ENCODE data around the gene NFYC.
A peak's percentile ranks its signal among the peaks of the same experiment; 100 is the strongest.
"Not testable (repeated sequence)": the region's sequence is repeated elsewhere in the genome, so short reads cannot be mapped to it uniquely, and the experiment has no call there.

Gene NFYC

DNA sequence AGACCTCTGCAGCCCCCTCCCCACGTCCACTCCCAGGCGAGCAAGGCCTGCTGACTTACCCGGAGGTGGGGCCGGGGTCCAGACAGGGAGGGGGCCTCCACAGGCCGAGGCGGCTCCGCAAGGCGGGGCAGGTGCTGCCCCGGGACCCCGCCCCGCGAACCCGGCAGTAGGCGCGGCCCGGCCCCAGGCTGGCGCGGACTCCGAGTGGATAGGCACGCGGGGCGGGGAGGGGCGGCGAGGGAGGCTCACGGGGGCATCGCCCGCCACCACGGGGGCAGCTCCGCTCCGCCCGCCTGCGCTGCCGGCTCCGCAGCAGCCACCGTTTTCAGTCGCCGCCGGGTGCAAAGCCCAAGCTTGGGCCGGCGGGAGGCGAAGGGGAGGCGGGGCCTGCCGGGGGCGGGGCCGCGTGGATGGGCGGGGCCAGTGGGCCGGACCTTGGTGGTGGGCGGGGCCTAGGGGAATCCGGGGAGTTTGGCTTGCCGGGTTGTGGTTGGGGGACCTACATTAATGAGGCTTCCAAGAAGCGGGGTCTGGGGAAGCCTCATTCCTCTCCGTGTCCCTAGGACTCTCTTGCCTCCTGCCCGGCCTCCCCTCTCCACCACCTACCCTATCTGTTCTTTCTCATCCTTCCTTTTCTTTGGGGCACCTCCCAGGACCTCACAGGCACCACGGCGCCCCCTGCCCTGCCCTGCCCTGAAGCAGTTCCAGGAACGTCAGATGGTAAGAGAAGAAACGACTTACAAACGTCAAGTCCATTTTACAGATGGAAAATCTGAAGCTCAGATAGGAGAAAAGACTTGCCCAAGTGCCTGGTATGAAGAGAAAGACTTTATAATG is 26.0 kb upstream of the NFYC start, which contains the start of gene RIMS3:
Gene RIMS3, minus strand, starts transcription at position 348 of the 837 bp plus-strand sequence. CDS start 23,757 bp downstream, outside the sequence.
- DNase-seq: no peak

DNA sequence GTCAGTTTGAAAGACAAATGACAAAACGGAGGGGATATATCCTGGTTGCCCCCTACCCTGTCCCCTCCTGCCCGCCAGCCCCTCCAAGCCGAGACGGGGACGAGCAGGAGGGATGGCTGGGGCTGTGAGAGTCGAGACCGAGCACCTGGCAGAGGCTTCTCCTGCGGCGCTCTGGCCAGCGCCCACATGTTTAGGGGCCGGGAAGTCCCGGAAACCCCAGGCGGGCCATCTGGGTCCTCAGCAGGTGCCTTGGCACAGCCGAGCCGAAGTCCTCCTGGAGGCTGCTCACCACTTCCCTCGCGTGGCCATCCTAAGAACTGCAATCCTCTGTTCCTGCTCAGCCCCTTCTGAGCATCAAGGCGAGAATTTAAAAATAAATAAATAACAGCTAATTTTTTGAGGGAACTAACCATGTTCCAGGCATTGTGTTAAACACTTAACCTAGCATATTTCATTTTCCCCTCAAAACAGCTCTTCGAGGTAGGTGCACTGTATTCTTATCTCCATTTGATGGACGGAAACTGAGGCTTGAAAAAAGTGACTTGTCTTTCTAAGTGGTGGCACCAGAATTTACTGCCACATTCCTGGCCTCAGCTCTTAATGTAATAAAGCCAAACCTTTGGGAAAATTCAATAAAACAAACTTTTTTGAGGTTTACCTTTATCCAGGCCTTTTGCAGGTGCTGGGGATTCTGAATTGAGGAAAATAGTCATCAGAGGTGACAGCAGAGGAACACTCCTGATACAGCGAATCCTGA is 22.6 kb upstream of the NFYC start:
- DNase-seq: peak; percentile 75

DNA sequence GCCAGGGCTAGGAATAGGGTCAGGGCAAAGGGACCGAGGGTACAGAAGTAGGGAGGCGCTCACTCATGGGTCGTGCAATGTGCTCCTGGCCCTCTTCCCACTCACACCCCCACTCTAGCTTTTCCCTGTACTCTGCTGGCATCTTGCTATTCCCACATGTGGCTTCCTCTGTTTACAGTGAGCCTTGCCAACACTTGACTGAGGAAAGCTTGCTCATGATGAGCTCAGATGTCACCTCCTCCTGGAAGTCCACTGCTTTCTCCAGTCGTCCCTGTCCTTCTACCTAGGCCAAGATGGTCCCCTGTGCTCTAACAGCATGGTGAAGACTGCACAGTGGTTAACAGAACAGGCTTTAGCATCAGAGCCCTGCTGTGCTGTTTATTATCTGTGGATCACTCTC is 18.1 kb upstream of the NFYC start:
- no peak for DNase-seq

DNA sequence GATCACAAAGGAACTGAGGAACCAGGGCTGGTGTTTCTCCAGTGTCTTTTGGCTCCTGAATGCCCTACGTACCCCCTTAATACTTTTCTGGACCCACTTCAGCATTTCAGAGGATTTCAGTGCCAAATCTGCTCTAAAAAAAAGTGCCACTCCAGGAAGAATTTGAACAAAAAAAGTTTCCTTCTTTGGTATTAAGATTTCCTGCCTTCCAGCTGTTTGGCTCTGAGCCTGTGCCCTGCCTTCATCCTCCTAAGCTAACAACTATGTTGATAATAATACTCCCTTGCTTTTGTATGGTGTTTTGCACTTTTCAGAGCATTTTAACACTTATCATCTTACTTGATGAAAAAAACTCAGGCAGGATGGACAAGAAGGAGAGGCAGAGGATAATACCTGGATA is 15.0 kb upstream of the NFYC start:
- no peak for DNase-seq

DNA sequence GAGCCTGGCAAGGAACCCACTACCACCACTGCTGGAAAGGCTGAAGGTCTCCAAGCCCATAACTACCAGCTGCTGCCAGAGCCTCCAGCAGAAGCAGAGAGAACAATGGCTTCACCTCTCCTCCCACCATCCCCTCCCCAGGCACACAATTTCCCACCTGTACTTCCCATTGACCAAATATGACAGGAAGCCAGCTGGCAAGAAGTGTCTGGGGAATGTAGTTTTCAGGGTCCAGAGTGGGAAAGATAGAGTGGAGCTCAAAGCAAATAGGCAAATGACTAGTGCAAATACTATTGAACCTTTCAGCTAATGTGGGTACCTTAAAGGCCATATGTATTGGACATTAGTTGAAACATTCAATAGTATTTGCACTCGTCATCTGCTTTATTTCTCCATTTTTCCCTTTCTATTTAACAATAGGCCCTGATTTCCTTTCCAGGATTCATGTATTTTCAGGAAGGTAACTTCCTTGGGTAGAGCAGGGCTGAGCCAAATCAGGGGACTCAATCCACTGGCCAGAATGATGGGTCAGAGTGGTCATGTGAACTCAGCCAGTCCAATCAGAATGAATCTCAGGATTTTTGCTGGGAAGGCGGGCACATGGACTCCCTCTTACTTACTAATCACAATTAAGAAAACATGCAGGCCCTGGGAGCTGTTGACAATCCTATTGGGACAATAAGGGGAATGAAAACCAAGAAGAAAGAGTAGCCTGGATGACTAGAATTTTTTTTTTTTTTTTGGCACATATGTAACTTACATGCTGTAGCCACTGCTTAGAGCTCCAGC is 12.1 kb upstream of the NFYC start:
- no peak for DNase-seq

DNA sequence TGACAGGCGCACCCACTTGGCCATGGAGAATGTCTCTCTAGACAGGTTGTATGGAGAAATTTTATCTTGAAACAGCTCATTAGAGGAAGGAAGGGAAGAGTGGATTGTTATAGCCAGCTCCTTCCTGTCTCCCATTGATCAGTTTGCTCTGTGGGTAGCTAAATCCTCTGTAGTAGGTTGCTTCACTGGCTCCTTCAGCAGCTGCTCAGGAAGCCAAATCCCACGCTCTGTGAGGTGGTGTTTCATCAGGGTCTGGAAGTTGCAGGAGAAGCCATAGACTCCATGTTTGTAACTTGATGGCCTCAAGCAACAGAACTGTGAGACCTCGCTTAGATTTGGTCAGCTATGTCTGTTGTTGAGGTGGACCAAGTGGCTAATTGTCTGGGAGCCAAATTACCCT is 6.8 kb upstream of the NFYC start:
- no peak for DNase-seq

DNA sequence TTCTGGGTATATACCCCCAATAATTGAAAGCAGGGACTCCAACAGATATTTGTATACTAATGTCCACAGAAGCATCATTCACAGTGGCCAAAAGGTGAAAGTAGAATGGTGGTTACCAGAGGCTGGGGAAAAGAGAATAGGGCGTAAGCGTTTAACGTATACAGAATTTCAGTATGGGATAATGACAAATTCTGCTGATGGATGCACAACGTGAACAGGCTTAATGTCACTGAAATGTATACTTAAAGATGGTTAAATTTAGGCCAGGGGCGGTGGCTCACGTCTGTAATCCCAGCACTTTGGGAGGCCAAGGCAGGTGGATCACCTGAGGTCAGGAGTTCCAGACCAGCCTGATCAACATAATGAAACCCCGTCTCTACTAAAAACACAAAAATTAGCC is 4.4 kb upstream of the NFYC start:
- no peak for DNase-seq

DNA sequence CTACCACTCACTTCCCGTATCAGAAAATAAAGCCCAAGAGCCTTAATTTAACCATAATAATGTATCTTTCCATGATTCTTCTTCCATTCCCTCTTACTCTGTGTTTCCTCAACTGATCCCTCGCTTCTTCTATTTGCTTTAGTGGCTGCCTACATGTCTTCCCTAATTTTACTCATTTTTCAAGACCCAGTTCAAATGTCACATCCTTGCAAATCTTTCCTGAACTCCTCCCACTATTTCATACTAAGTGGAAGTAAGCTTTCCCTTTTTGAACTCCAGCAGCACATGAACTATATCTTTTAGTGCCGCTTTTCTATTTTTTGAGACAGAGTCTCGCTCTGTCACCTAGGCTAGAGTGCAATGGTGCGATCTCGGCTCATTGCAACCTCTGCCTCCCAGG is 3.8 kb upstream of the NFYC start:
- DNase-seq: no peak

DNA sequence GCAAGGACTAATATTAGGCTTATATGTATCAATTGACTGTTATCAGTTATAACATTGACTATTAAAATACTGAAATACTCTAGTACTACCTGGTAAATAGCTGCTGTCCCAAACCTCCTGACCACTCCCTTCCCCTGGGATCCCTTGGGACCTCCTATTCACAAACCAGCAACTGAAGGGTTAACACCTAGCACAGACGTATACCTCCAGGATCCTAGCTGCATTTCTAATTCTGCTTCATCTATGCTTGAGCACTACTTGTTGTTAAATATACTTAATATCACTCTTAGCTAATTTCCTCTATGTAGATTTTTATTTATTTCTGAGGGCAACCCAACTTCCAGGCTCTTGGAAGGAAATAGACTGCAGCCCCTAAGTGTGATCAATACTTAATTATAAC is 1.8 kb upstream of the NFYC start:
- DNase-seq: no peak

DNA sequence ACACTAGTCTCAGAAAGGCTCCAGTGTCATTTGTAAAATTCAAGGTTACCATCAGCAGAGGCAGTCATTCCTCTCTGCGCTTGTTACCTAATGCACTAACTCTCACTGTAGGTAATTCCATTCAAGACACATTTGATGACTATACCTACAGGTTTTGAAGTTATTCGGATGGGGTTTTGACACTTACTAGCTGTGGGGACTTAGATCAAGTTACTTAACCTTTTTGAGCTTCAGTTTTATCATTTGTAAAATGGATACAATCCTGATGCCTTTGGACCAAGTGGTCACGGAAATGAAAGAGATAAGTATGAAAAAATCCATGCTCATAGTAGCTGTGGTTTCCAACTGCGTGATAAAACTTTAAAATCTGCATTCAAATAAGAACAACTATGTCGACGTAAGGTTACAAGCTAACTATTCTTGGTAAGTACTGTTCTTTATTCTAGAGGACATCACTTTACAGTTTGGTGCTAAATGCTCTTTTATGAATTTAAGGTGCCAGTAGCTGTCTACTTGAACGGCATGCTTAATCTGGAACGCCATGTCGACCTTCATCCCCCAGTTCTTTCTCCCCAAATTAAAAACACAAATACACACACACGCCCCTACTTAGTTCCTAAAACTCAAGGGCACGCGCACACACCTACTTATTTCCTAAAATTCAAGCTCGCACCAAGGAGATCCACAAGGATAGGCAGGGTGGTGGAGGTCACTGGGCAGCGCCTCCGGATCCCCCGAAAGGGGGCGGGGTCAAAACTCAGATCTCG is 550 bp upstream of the NFYC start:
- DNase-seq: no peak

DNA sequence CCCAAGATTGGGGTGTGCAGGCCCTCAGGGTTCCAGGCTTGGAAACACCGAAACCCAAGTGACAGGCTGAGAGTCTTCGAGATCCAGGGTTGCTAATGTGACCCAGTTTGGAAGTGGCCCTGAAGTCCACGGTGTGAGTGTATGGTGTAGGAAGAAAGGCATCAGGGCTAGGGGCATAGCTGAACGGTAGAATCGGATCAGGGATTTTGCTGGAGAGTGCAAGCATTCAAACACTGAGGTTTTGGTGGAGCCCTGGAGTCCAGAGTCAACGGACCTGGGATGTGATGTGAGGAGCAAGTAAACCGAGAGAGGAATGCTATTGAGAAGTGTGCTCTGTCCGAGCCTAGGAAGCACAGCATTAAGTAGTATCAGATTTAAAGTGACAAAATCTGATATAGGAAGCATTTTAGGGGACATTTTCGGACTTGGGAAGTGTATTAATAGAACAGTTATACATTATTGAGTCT is 958 bp downstream of the NFYC start:
- DNase-seq: no peak

DNA sequence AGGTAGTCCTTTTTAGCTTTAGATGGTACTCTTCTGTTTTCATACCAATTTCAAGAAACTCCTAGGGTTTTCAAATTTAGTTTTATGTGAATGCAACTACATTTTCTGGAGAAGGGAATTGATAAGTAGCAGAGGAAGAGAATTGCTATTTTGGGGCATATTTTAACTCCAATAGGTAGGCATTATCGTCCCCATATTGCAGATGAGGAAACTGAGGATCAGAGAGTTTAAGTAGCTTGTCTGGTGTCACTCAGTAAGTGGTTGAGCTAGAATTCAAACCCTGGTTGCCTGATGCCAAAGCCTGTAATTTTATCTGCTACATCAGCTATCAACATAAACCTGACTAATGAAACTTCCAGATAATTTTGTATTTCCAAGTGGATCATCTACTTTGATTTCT is 1.9 kb downstream of the NFYC start:
- DNase-seq: no peak

DNA sequence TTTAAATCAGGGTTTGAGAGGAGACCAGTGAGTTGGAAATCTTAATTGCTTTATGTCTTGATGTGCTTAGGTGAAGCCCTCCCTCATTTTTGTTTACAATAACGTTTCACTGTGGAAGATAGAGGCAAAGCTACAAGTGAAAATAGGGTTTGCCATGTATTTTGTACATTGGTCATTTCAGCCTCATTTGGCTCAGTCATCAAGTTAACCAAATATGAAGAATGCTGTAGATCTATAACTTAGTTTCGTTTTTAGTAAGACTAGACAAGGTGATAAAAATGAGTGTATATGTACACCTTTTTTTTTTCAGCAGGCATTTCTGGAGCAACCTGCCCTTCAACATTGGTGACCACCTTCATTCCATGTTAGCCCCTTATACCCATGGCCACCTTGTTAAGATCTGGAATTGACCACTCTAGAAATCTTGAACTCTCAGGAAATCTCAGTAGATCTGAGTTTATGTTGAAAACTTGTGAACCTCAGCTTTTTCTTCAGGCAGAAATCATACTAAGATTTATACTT is 2.9 kb downstream of the NFYC start:
- no peak for DNase-seq

DNA sequence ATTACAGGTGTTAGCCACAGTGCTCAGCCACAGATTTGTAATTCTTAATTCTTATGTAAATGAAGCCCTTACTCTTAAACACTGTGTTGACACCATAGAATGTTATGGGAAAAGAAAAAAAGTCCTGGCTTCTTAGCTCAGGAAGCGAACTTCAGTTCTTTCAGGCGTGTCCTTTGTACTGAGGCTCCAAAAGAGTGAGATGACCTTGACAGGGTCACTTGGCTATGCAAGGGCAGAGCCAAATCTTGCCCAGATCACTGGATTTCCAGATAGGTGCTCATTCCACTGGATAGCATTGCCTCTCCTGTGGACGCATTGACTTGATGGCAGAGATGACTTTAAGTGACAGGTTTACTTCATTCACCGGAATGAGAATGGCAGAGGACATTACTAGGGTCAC is 4.8 kb downstream of the NFYC start:
- no peak for DNase-seq

DNA sequence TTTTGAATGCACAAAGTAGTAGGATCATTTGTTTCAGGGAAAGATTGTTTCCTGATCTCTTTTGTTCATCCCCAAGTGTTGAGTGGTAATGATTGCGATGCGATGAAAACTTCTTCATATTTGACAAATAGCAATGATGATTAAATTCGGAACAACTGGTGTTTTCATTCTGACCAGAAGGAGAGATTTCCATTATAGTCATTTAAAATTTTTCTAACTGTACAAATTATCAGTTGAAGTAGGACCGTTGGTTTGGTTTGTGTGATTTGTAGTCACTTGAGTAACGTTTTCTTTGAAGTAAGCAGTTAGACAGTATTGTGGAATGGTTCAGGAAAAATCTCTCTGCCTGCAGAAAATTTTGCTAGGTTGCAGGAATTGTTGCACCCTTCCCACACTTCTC is 5.9 kb downstream of the NFYC start:
- no peak for DNase-seq

DNA sequence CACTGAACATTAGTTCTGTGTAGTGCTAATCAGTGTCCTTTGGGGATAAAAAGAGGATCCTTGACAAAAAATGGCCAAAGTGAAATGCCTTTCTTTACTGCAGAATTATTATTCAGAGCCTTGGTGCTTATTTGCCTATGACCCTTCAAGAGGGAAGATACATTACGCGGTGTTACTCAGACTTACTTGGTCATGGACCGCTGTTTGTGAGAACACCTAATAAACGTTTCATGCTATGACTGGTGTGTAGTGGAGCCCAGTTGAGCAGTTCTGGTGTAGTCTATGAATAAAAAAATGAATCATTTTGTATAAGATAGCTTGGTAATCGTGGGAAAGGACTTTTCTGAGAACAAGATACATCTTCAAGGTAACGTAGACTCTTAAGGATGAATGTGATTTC is 8.3 kb downstream of the NFYC start:
- no peak for DNase-seq

DNA sequence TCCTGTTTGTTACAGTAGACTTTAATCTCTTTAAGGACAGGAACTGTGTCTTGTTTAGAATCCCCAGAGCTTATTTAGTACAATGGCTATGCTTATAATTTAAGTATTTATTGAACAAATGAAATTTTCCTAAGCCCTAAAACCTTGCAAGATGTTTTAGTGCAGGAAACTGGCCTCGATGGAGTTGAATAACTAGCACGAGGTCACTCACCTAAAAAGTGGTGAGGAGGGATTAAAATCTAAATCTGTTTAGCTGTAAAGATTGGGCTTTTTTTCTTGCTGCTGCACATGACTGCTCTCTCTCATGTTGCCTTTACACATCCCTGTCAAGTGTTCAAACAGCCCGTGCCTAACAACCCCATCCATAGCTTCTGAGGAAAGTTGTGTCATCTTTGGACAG is 10.2 kb downstream of the NFYC start:
- DNase-seq: no peak

DNA sequence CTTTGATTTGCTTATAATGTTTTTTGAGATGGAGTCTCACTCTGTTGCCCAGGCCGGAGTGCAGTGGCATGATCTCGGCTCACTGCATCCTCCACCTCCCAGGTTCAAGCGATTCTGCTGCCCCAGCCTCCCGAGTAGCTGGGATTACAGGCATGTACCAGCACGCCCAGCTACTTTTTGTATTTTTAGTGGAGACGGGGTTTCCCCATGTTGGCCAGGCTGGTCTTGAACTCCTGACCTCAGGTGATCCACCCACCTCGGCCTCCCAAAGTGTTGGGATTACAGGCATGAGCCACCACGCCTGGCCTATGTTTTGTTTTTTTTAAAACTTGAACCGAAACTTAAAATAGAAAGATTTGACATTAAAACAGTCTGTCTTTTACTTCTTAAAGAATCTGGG is 11.3 kb downstream of the NFYC start:
- DNase-seq: not testable (repeated sequence)

DNA sequence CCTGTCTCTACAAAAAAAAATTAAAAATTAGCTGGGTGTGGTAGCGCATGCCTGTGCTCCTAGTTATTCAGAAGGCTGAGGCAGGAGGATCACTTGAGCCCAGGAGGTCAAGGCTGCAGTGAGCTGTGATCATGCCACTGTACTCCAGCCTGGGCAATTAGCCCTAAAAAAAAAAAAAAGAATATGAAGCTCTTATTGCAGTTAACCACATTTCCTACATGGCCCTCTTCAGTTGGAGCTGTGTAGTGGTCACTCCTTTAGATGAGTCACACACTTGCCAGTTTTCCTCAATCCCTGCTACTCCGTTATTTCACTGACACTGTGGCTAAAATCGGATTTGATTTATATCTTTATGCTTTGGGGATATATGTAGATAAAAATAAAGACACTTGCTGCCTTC is 11.8 kb downstream of the NFYC start:
- no peak for DNase-seq

DNA sequence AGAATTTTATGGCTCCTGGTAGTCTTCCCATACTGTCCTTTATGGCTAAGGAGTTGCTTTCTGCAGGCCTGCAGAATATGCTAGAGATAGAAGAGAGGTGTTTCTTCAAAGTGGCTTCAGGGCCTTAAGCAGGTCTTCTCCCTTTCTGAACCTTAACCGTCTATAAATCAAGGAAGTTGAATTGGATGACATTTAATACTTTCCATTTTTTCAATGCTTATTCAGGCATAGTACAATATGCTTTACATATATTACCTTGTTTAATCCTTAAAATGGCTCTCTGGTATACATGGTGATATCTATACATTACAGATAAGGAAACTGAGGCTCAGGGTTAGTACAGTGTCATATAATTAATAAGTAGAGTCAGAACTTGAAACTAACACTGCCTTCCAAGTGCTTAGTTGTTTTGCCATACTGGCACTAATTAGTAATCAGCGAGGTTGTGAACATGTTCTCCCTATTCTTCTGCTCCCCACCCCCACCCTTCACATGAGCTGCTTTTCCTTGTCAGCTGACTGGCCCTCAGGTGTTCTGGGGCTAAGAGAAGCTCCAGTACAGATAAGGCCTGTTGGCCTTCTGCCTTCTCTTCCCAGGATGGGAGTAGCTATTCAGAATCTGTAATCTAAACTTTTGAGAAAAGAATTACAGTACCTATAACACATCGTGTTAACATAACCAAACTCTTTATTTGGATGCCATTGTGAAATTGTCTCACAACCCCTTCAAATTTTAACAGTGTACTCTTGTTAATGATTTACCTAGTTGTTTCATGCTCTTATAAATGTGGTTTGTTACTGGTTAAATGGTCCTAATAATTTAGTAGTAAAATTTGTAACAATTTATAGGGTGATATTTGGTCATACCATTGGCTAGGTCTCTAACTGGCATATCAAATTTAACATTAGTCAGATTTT is 13.6 kb downstream of the NFYC start:
- DNase-seq: no peak

DNA sequence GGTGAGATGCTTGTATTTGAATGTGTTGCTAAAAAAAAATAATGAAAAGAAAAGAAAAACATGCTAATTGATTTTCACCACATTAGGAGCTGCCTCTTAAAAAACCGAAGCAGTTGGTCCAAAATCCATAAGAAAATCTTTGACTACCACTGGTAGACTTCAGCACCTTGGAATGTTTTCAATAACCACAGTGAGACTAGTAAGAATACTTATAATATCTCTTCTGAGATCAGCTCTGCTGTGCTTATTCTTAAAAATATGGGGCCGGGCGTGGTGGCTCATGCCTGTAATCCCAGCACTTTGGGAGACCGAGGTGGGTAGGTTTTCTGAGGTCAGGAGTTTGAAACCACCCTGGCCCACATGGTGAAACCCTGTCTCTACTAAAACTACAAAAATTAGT is 15.1 kb downstream of the NFYC start:
- no peak for DNase-seq

Data from NCI-H2081 treated with DMSO at 0.1 percent for 48 hours (cell line).